EL (cell line): ENCODE measurements around the gene MEX3D.
A peak's percentile ranks its signal among the peaks of the same experiment; 100 is the strongest.
"Not testable (repeated sequence)": the region's sequence is repeated elsewhere in the genome, so short reads cannot be mapped to it uniquely, and the experiment has no call there.

Experiments
- DNase-seq: peaks from one replicate; pipeline ENCODE4 v3.0.0-alpha.2; 2016

The MEX3D gene

DNA sequence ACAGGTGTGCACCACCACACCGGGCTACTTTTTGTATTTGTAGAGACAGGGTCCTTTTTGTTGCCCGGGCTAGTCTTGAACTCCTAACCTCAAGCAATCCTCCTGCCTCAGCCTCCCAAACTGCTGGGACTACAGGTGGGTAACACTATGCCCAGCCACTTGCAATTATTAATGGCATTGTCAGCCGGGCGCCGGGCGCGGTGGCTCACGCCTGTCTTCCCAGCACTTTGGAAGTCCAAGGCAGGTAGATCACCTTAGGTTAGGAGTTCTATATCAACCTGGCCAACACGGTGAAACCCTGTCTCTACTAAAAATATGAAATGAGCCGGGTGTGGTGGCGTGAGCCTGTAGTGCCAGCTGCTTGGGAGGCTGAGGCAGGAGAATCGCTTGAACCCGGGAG is 2.7 kb upstream of the MEX3D start:
- DNase-seq = no peak

DNA sequence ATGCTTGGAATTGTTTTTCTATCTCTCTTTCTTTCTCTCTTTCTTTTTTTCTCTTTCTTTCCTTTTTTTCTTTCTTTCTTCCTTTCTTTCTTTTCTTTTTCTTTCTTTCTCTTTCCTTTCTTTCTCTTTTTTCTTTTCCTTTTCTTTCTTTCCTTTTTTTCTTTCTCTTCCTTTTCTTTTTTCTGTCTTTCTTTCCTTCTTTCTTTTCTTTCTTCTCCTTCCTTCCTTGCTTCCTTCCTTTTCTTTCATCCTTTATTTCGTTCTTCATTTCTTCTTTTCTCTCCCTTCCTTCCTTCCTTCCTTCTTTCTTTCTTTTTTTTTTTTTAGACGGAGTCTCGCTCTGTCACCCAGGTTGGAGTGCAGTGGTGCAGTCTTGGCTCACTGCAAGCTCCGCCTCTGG is 1.9 kb upstream of the MEX3D start:
- DNase-seq = no peak

DNA sequence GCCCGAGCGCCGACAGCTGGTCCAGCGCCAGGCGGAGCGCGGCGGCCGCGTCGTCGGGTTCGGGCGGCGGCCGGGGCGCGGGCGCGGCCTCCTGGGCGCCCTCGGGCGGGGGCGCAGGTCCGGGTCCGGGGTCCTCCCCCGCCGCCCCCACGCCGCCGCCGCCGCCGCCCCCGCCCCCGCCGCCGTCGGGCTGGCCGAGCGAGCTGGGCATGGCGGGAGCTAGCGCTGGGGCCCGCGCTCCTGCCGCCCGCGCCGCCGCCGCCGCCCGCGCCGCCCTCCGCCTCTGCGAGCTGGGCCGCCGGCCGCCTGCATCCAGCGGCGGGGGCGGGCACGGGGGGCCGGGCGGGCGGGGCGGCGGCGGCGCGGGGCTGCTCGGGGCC is 287 bp downstream of the MEX3D start:
- DNase-seq = no peak

DNA sequence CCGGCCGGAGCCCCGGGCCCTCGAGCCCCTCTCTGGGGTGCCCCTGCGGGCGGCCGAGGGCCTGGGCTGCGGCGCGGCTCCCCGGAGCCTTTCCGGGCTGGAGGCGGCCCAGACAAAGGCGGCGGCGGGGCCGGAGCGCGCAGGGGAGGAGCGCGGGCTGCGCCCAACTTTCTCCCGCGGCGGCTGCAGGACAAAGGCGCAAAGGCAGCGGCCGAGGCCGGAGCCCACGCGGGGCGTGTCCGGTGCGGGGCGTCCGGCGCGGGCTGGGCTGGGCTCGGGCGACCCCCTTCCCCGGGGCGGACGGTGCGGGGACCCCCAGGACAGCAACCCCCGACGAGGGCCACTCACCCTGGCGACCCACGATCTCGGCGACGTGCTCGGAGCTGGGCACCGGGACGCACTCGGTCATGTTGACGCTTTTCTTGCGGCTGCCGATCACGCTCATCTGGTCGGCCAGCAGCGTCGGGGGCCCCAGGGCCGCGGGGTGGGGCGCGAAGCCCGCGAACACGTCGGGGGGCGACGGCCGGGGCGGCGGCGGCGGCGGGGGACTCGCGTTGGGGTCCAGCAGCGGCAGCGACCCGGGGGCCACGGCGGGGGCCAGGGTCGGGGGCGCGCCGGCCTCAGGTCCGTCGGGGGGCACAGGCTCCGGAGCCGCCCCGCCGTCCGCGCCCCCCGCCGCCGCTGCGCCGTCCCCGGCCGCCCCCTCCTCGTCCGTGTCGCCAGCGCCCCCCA is 843 bp downstream of the MEX3D start:
- no peak for DNase-seq

DNA sequence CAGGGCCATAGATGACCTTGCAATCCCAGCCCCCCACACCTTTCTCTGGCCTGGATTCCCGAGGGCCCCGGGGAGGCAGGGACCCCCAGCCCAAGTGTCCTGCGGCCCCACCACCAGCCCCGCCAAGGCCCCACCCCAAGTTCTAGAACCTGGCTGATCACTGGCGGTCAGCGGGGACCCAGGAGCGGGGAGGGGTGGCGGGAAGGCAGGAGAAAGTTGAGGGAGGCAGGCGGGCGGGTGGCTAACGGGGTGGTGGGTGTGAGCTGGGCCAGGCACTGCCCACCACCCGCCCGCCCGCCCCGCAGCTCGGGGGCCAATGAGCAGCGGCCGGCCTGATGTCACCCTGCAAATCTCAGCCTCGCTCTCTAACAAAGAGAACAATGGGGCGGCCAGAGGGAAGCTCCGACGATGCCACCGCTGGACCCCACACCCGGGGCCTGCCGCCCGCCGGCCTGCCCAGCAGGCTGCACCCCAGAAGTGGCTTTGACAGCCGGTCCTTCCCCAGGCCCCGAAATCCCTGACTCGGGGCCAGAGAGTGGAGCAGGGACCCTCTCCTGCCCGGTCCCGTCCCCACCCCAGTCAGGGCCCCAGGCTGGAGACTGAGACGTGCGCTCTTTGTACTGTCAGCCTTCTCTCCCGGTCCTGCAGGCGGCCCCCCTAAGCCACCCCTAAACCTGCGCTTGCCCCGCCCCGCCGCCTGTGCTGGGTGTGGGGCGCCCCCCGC is 1.6 kb downstream of the MEX3D start:
- peak; percentile 86 for DNase-seq

DNA sequence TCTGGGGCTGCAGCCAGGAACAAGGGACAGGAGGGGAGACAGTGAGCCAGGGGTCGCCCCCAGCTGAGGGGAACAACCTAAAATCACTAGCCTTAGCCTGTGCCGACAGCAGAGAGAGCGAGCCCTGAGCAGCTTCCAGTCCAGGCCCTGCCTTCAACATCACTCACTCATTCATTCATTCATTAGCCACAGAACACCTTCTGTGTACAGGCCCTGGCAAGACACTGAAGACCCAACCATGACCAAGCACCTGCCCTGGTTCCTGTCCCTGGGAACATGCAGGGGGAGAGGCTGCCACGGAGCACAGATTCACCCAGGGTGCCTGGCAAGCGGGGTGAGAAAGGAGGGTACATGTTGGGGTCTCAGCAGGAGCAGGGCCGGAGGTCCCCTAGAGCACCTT is 4.9 kb downstream of the MEX3D start:
- DNase-seq = no peak

DNA sequence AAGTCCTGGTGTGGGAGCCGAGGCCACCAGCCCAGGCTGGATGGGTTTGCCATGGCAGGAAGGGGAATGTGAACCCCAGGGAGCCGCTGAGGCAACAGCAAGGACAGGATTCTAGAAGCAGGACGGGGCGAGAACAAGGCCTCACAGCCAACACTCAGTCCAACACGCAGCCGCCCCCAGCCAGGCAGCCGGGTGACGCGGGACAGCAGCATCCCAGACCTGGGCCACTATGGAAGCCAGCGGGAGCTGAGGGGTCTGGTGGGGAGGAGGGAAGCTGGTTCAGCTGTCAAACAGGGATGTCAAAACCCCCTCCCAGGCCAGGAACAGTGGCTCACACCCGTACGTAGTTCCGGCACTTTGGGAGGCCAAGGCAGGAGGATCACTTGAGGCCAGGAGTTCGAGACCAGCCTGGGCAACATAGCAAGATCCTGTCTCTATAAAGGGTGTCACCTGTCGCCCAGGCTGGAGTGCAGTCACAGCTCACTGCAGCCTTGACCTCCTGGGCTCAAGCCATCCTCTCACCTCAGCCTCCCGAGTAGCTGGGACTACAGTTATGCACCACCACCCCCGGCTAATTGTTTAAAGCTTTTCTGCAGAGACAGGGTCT is 6.8 kb downstream of the MEX3D start:
- DNase-seq = no peak

DNA sequence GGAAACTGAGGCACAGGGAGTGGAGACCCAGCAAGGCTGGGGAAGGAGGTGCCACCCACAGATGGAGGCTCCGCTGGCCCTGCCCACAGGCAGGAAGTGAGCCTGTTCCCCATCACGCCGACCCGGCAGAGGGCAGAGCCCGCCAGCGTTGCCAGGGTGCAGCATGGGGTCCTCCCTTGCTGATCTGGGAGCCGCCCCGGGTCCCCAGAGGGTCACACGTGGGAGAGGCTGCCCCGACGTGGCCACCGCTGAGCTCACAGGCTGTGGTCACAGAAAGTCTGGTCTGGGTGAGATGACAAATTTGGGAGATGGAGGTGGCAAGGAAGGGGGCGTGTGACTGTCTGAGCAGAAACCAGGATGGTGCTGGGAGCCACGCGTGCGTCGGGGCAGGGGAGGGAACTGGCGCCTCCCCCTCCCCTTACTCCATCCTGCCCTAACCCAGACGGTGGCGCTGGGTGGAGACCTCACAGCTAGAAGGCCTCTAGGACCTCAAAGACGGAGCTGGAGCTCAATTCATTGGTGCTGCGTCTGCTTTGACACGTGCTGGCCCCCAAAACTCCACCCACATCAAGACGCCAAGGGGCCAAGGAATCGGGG is 7.7 kb downstream of the MEX3D start:
- DNase-seq = no peak

DNA sequence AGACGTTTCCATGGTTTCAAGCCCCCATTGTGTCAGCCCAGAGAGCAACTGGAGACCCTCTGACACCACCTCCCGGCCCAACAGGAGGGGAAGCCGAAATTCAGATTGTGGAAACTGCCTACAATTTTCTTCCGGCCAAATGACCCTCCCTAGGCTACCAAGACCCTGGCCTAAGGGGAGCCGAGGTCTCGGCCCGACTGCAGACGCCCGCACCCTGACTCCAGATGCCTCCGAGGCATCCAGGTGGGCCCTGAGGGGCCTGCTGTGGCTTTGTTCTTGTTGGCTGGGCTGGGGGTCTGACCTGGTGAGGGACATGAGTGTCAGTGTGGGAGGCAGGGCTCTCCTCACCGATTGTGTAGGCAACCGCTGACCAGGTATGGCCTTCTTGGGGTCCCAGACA is 9.6 kb downstream of the MEX3D start:
- DNase-seq = no peak

DNA sequence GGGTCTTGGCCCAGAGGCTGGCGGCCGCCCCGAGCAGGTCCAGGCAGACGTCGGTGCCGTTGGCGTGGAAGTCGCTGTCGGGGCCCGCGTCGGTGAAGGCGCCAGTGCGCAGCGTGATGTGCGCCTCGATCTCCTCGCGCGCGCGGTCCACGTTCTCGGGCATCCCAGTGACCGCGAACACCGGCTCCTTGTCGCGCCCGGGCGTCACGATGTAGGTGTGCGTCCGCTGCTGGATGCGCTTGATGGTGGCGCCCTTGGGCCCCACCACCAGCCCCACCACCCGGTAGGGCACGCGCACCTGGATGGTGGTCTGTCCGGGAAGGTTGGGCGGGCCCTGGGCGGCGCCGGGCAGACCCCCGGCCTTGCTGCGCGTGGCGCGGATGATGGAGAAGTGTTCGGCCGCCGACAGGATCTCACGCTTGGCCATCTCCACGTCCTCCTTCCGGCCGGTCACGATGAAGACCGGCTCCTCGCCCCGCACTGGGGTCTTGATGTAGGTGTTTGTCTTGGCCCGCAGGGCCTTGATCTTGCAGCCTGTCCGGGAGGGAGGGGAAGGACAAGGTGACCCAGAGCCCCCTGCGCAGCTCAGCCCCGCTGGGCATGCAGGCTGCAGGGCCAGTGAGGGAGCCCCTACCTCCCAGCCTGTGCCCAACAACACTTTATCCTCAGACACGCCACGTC is 11.6 kb downstream of the MEX3D start:
- DNase-seq = no peak

DNA sequence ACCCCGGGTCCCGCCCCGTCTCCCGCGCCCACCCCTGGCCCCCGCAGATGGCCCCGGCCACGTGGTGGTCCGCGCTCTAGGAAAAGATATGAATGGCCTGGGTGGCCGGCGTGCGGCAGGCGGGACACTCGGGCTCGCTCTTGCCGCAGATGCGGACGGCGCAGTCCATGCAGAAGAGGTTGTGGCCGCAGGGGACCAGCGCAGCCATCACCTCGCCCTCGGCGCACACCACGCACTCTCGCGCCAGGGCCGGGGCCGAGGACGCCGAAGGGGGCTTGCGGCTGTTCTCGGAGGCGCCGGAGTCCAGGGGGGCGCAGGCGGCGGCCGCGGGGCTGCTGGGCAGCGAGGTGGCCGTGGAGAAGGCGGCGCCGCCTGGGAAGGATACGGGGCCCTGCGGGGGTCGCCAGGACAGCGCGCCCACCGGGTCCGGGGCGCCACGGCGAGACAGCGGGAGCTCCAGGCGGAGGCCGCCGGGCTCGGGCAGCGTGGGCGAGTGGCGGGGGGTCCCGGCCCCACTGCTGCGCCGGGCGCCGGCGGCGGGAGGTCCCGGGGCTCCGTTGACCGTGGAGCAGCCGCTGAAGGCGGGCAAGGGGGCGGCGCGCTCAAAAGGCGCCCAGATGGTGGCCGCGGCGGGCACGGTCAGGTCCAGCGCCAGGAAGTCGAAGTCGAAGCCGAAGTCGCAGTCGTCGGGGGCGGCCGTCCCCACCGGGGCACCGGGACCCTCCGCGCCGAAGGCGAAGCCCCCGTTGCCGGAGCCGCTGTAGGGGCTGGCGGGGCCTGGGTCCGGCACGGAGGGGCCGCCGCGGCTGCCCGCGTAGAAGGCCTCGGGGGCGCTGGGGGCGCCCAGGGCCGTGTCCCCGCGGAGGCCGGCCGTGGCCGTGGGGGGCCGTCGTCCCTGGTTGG is 12.4 kb downstream of the MEX3D start:
- DNase-seq = no peak

DNA sequence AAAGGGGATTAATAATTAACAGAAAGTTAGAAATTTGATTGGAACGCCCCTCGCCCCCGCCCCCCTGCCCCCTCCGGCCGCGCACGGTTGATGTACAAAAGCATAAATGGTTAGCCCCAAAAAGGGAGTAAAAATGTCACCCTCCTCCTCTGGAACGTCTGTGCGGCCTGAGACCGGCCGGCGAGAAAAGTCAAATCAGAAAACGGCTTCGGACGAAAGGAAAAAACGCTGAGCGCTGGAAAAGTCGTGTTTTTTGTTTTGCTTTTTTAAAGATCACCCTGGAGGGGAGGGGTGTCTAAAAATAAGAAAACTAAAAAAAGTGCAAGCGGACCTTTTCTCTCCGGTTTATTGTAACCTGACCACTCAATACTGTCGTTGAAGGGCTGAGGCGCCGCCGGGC is 13.2 kb downstream of the MEX3D start:
- no peak for DNase-seq

DNA sequence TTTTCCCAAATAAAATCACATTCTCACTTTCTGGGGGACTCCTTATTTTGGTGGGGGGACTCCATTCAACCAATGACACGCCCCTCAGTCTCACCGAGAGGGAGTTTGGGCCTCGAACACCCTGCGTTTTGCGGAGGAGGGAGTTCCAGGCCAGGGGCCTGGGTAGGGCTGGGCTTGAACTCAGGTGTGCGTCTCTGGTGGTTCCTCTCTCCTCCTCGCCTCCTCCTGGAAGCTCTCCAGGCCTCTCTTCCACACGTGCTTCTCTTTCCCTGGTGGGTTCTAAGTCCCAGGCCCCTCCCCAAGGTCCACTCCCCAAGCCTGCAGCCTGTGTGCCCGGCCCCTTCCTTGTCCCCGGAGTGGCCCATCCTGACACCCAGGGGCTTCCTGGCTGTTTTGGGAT is 14.7 kb downstream of the MEX3D start:
- no peak for DNase-seq

DNA sequence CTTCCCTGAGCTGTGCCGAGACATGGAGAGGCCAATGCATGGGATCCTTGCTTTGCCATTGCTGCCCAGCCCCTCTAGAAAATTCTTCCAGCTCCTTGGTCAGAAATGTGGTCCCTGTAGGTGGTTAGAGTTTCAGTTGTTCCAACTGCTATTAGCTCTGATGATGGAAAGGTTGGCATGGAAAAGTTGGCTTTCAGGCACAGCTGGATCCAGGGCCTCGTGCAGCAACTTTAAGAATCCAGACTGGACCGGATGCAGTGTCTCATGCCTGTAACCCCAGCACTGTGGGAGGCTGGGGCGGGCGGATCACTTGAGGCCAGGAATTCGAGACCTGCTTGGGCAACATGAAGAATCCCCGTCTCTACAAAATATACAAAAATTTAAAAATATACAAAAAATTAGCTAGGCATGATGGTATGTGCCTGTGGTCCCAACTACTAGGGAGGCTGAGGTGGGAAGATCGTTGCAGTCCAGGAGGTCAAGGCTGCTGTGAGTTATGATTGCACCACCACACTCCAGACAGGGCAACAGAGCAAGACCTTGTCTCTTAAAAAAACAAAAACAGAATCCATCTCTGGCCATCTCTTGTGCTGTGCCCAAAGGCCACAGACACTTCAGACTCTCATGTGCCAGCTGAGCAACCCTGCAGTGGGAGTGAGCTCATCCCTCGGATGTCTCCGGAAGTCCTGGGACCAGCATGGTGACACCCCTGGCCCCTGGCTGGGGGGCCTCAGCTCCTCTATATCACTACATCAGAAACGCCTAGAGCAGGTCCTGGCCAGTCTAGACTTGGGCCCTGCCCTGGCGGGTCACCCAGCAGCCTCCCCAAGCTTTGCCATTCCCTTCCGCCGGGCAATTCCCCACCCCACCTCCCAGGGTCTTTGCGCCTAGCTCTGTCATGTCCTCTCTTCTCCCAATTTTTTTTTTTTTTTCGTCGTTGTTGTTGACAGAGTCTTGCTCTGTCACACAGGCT is 16.8 kb downstream of the MEX3D start:
- DNase-seq = no peak

DNA sequence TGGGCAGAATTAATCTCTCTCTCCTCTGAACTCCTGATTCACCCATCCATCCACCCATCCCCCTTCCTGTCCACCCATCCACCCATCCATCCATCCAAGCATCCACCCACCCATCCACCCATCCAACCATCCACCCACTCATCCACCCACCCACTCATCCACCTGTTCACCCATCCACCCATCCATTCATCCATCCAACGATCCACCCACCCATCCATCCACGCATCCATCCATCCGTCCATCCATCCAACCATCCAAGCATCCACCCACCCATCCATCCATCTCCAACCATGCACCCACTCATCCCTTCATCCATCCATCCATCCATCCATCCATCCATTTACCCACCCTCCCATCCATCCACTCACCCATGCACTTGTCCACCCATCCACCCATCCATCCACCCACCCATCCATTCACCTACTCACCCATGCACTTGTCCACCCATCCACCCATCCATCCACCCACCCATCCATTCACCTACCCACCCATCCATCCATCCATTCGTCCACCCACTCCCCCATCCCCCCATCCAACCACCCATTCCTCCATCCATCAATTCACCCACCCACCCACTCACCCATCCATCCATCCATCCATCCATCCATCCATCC is 18.7 kb downstream of the MEX3D start:
- DNase-seq = no peak

DNA sequence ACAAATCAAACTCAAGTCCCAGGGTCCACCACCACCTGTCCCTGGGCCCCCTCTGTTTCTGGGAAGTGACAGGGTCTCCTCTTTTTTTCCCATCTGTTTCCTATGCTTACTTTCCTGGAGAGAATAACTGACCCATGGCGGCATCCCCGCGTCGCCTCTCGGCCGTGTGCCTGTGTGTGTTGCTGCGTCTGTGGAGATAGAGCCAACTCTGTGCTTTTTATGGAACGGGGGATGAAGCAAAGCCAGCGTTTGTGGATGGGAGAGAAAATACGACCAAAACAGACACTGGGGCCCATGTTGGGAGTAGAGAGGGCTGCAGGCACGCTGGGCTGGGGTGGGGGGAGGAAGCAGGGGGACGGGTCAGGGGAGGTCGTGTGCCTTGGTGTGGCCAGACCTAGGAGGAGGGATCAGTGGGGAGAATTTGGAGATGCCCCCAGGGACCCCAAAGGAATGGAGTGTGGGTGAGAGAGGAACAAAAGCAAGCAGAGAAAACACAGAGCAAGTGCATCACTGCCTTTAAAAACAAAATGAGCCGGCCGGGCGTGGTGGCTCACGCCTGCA is 27.7 kb downstream of the MEX3D start:
- DNase-seq = no peak

DNA sequence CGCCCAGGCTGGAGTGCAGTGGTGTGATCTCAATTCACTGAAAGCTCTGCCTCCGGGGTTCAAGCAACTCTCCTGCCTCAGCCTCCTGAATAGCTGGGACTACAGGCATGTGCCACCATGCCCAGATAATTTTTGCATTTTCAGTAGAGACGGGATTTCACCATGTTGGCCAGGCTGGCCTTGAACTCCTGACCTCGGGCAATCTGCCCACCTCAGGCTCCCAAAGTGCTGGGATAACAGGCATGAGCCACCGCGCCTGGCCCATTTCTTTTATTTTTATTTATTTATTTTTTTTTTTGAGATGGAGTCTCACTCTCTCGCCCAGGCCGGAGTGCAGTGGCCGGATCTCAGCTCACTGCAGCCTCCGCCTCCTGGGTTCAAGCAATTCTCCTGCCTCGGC is 28.4 kb downstream of the MEX3D start:
- not testable (repeated sequence) for DNase-seq

DNA sequence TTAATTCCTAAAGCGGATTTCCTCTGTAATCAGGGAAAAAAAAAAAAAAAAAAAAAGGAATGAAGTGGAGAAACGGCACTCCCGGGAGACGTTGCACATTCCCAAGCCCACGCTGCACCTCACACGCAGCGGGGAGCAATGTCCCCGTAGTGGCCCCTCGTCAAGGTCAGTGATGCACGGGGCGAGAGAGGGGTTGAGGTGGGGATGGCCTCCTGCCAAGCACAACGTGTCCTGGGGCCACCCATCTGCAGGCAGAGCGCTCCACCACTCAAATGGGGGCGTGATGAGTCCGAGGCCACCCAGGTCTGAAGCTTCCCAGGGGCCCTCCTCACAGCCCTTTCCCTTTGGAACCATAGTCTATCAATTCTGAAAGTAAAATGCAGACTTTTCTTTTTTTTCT is 29.1 kb downstream of the MEX3D start:
- DNase-seq = no peak

DNA sequence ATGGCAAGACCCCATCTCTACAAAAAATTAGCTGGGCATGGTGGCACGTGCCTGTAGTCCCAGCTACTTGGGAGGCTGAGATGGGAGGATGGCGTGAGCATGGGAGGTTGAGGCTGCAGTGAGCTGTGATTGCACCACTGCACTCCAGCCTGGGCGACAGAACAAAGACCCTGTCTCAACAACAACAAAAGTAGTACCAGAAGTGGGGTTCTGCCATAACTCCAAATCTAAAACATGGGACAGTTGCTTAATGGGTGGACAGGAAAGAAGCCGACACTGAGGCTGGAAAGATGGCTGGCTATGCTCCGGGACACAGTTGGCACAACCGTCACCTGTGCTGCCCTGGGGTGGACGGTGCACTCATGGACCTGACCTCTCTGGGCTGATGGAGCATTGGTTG is 32.4 kb downstream of the MEX3D start:
- not testable (repeated sequence) for DNase-seq

DNA sequence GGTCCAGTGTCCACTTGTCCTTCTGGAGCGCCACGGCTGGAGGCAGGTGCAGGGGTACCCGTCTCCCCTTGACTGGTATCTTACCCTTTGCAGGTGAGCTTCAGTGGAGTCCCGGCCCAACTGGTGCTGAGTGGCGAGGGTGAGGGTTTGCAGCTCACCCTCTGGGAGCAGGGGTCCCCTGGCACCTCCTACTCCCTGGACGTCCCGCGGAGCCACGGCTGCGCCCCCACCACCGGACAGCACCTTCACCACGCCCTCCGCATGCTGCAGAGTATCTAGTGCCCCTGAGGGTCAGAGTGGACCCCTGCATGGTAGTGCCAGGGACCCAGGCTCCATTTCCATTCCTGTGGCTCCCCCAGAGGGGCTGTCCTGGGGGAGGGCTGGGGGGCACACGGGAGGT is 33.2 kb downstream of the MEX3D start:
- DNase-seq = no peak
